Uterus (tissue), 2 donors: ENCODE measurements around the gene INPP5A.

Experiments
- CTCF ChIP-seq, 4 experiments: fragments of 200-600 bp in 2 of 4; fragments of 450-650 bp in 2 of 4; sonication (generic) in 2 of 4; IDR thresholded peaks; one replicate each; pipeline ENCODE4 v1.5.1; 2016 to 2019; ENCODE audit warnings: antibody characterized with exemption in 4 of 4, mild to moderate bottlenecking in 2 of 4, moderate library complexity in 1 of 4
- POLR2A ChIP-seq, 2 donors: fragments of 450-650 bp; IDR thresholded peaks; one replicate each; pipeline ENCODE4 v1.6.1; 2016; ENCODE audit warnings: antibody characterized with exemption in 2 of 2, mild to moderate bottlenecking in 1 of 2, moderate library complexity in 1 of 2

- TF ChIP-seq CTCF (IDR thresholded peaks at IDR 0.05) (no peak), POLR2A (IDR thresholded peaks at IDR 0.05) (no peak)
These were observed 82.3 kb downstream of the INPP5A start for GRCh38 chr10:132619927-132620326.
